Neural cell (in vitro differentiated cells): Measurements from ENCODE around the gene ADTRP.

Experiments used
- CTCF ChIP-seq: fragments of 450-650 bp; IDR thresholded peaks from 2 replicates; pipeline ENCODE4 v1.5.1; 2014; ENCODE audit warnings: antibody characterized with exemption, mild to moderate bottlenecking, moderate library complexity; ENCODE audit not compliant: poor library complexity, severe bottlenecking
- EP300 ChIP-seq: fragments of 450-650 bp; conservative IDR thresholded peaks from 2 replicates; pipeline ENCODE4 v1.6.1; 2014; ENCODE audit warnings: antibody characterized with exemption, mild to moderate bottlenecking, moderate library complexity; ENCODE audit not compliant: poor library complexity, severe bottlenecking
- EZH2 ChIP-seq: fragments of 200-600, 300-800 bp; shearing (Covaris generic), sonication (generic); IDR thresholded peaks from 2 replicates; pipeline ENCODE4 v1.6.1; 2014; ENCODE audit warnings: antibody characterized with exemption, low read length, borderline replicate concordance, mild to moderate bottlenecking; ENCODE audit not compliant: insufficient read depth, poor library complexity, severe bottlenecking
- POLR2AphosphoS5 ChIP-seq: IDR thresholded peaks from 2 replicates; pipeline ENCODE4 v1.6.1; 2012
- RAD21 ChIP-seq: fragments of 450-650 bp; conservative IDR thresholded peaks from 2 replicates; pipeline ENCODE4 v1.6.1; 2014; ENCODE audit warnings: antibody characterized with exemption, mild to moderate bottlenecking, moderate library complexity
- SMC3 ChIP-seq: fragments of 450-650 bp; conservative IDR thresholded peaks from 2 replicates; pipeline ENCODE4 v1.6.1; 2014; ENCODE audit warnings: antibody characterized with exemption, mild to moderate bottlenecking, moderate library complexity; ENCODE audit not compliant: poor library complexity
- TAF1 ChIP-seq: IDR thresholded peaks from 2 replicates; pipeline ENCODE4 v1.6.1; 2012; ENCODE audit warnings: low read depth

- TF ChIP-seq POLR2AphosphoS5 (no peak), CTCF (no peak), TAF1 (no peak), RAD21 (no peak), EZH2 (no peak), EP300 (no peak), SMC3 (no peak)
Measured at GRCh38 chr6:11804135-11804534, 25.5 kb upstream of the ADTRP start.
